ENCODE results near the gene DNAAF3. TPM values are rescaled to one million over a fixed set of nuclear protein-coding genes. Genes with fewer than 3 reads are reported as not detected.
A peak's percentile ranks its signal among the peaks of the same experiment; 100 is the strongest.

DNAAF3 gene
- total and polyA plus RNA-seq, 9 donors: 0.16 to 34.8 (median 1.0) TPM; not detected in 2

- Histone ChIP-seq H3K27me3 (no peaks in the 10 kb centered on the region), H3K9me3 (no peaks in the 10 kb centered on the region), H3K27ac (no peak overlapping the region), H3K4me1 (ENCODE audit: insufficient read depth) (peaks cover 1% of the 10 kb centered on the region), H3K36me3 (no peaks in the 10 kb centered on the region), H3K4me3 (no peak overlapping the region)
- no peak for DNase-seq
- 51 to 65% (median 55%) methylated on average over 4 of the region's 4 CpGs for WGBS, 3 donors
- intact Hi-C loops (cut with DNase I): no loop called here
- TF ChIP-seq POLR2A (IDR thresholded peaks at IDR 0.05) (no peak), EP300 (IDR thresholded peaks at IDR 0.05) (no peak), CTCF (IDR thresholded peaks at IDR 0.05) (no peak)
Observed at GRCh38 chr19:55169136-55169535, 2.7 kb upstream of the DNAAF3 start.

GRCh38 chr19:55165952-55166529 is 372 bp downstream of the DNAAF3 start:
- Histone ChIP-seq H3K27me3 (peaks cover under 1% of the 10 kb centered on the region), H3K9me3 (no peaks in the 10 kb centered on the region), H3K4me1 (ENCODE audit: insufficient read depth) (no peaks in the 10 kb centered on the region), H3K36me3 (no peaks in the 10 kb centered on the region), H3K27ac (no peak overlapping the region), H3K4me3 (peak overlapping the region; percentile 29)
- WGBS, 3 donors: 0 to 2% (median 1%) methylated on average over 33 to 34 of the region's 34 CpGs
- intact Hi-C loops (cut with DNase I): no loop called here
- peak in 3 of 5 donors; percentile 34 to 54 (median 46) for DNase-seq
- TF ChIP-seq CTCF (IDR thresholded peaks at IDR 0.05) (no peak), POLR2A (IDR thresholded peaks at IDR 0.05) (no peak), EP300 (IDR thresholded peaks at IDR 0.05) (no peak)

- 14 to 18% (median 16%) methylated on average over 54 to 61 of the region's 61 CpGs for WGBS, 3 donors
- Histone ChIP-seq H3K9me3 (no peaks in the 10 kb centered on the region), H3K27me3 (peaks cover 4% of the 10 kb centered on the region), H3K27ac (no peak overlapping the region), H3K4me3 (no peak overlapping the region), H3K4me1 (ENCODE audit: insufficient read depth) (peaks cover 3% of the 10 kb centered on the region), H3K36me3 (no peaks in the 10 kb centered on the region)
- intact Hi-C loops (cut with DNase I): no loop called here
- DNase-seq: no peak
- TF ChIP-seq CTCF (IDR thresholded peaks at IDR 0.05) (no peak), EP300 (IDR thresholded peaks at IDR 0.05) (no peak), POLR2A (IDR thresholded peaks at IDR 0.05) (no peak)
Observed at GRCh38 chr19:55161571-55162322, 4.7 kb downstream of the DNAAF3 start.

- Histone ChIP-seq H3K27ac (no peak overlapping the region), H3K36me3 (no peaks in the 10 kb centered on the region), H3K4me1 (ENCODE audit: insufficient read depth) (peaks cover 3% of the 10 kb centered on the region), H3K9me3 (no peaks in the 10 kb centered on the region), H3K27me3 (peaks cover 4% of the 10 kb centered on the region), H3K4me3 (no peak overlapping the region)
- TF ChIP-seq EP300 (IDR thresholded peaks at IDR 0.05): no peak
- no peak for TF ChIP-seq POLR2A (IDR thresholded peaks at IDR 0.05)
- TF ChIP-seq CTCF (IDR thresholded peaks at IDR 0.05): no peak
- no peak for DNase-seq
- intact Hi-C loops (cut with DNase I): no loop called here
- WGBS, 3 donors: 3 to 12% (median 9%) methylated on average over 20 to 32 of the region's 32 CpGs
Observed at GRCh38 chr19:55160986-55161365, 5.4 kb downstream of the DNAAF3 start.
